K562 (cell line): ENCODE measurements around the gene ARID4B. TPM values are rescaled to one million over a fixed set of nuclear protein-coding genes. Genes with fewer than 3 reads are reported as not detected.
A peak's percentile ranks its signal among the peaks of the same experiment; 100 is the strongest.

Experiments
- ATAC-seq: fragments of 200-7000 bp; cut with Tn5 transposase; 3 replicates; pipeline ENCODE4 v1.9.1; 2020; ENCODE audit warnings: moderate library complexity
- BruUV-seq: library from RNA; stranded (reverse); fragments of 400-500 nt; replicated peaks from 2 replicates; lab custom pipeline; 2021; lab: Mats Ljungman, UMichigan
- CTCF ChIA-PET: fragments of 300-600 bp; formaldehyde crosslinking; extraction: SDS; loops from one replicate; lab custom pipeline; 2021; ENCODE audit warnings: low intra/inter-chr PET ratio; lab: Yijun Ruan, JAX
- POLR2A ChIA-PET: fragments of 300-600, 350-650 bp; sonication (Branson Sonifier 250); formaldehyde crosslinking; extraction: SDS; loops from one replicate; lab custom pipeline; 2021; ENCODE audit warnings: antibody characterized with exemption, inconsistent platforms; lab: Yijun Ruan, JAX
- DNase-seq, 4 experiments: peaks; one replicate each; pipeline versions ENCODE4 v3.0.0 to v3.0.0-alpha.2; 2011 to 2018; ENCODE audit warnings: low spot score in 3 of 4, mixed read lengths in 3 of 4; ENCODE audit errors: extremely low read depth in 1 of 4
- FAIRE-seq: peaks from 2 replicates; lab custom pipeline; 2011; peaks lifted over from hg19 to GRCh38; lab: Jason Lieb, UNC
- H2AFZ ChIP-seq: 2 replicates; pipeline ENCODE4 v1.6.0; 2011; ENCODE audit warnings: low read depth, low read length, control low read depth, inconsistent platforms
- H3K27ac ChIP-seq: fragments of 200-600 bp; 3 replicates; pipeline ENCODE4 v1.8.0; 2011; ENCODE audit warnings: low read depth, mild to moderate bottlenecking, control low read depth, inconsistent platforms, low read length, moderate library complexity, mixed read lengths; ENCODE audit errors: extremely low read depth
- H3K27me3 ChIP-seq, 2 experiments: fragments of 300-600 bp in 1 of 2; 2 replicates in 1 of 2; 3 replicates in 1 of 2; pipeline versions ENCODE4 v1.6.0 to v1.8.0; 2011; ENCODE audit warnings: inconsistent platforms in 2 of 2, low read length in 2 of 2, mild to moderate bottlenecking in 1 of 2, mixed read lengths in 1 of 2, moderate library complexity in 1 of 2; ENCODE audit not compliant: control insufficient read depth in 2 of 2, insufficient read depth in 2 of 2
- H3K36me3 ChIP-seq: fragments of 300-600 bp; 3 replicates; pipeline ENCODE4 v1.8.0; 2011; ENCODE audit warnings: mild to moderate bottlenecking, low read length, inconsistent platforms; ENCODE audit not compliant: control insufficient read depth, insufficient read depth
- H3K4me1 ChIP-seq, 2 experiments: fragments of 200-600 bp in 1 of 2; replicated peaks in 1 of 2; 2 replicates in 1 of 2; 3 replicates in 1 of 2; pipeline versions ENCODE4 v1.5.1 to v1.8.0; 2011; ENCODE audit warnings: inconsistent platforms in 2 of 2, low read length in 2 of 2, mild to moderate bottlenecking in 1 of 2, mixed read lengths in 1 of 2, moderate library complexity in 1 of 2; ENCODE audit not compliant: control insufficient read depth in 2 of 2, insufficient read depth in 2 of 2
- H3K4me2 ChIP-seq: 2 replicates; pipeline ENCODE4 v1.6.1; 2011; ENCODE audit warnings: low read length, control low read depth, inconsistent platforms, mixed read lengths; ENCODE audit not compliant: insufficient read depth
- H3K4me3 ChIP-seq: fragments of 200-600 bp; sonication (generic), shearing (Covaris generic); 2 replicates; pipeline ENCODE4 v1.5.1; 2016; ENCODE audit warnings: control low read depth, inconsistent platforms
- H3K79me2 ChIP-seq: fragments of 200-600 bp; 3 replicates; pipeline ENCODE4 v1.8.0; 2011; ENCODE audit warnings: low read length, inconsistent platforms; ENCODE audit not compliant: control insufficient read depth, insufficient read depth
- H3K9ac ChIP-seq, 2 experiments: 2 replicates each; pipeline versions ENCODE4 v1.6.0 to v1.6.1; 2011; ENCODE audit warnings: low read depth in 2 of 2, low read length in 2 of 2, control low read depth in 1 of 2, inconsistent platforms in 1 of 2, mild to moderate bottlenecking in 1 of 2, mixed read lengths in 1 of 2; ENCODE audit not compliant: insufficient read depth in 1 of 2
- H3K9me1 ChIP-seq: one replicate; pipeline ENCODE4 v1.6.0; 2011; ENCODE audit warnings: inconsistent platforms, mild to moderate bottlenecking, low read length, moderate library complexity; ENCODE audit not compliant: control insufficient read depth, insufficient read depth
- H3K9me3 ChIP-seq: replicated peaks from 2 replicates; pipeline ENCODE4 v1.5.1; 2011; ENCODE audit warnings: low read depth, low read length, inconsistent platforms; ENCODE audit not compliant: control insufficient read depth, insufficient read depth
- H4K20me1 ChIP-seq: replicated peaks from 2 replicates; pipeline ENCODE4 v1.6.1; 2011; ENCODE audit warnings: low read length, inconsistent platforms, mixed read lengths; ENCODE audit not compliant: control insufficient read depth, insufficient read depth
- AFF1 ChIP-seq, 2 experiments: fragments of 450-650 bp; IDR thresholded peaks; 2 replicates each; pipeline ENCODE4 v1.6.1; 2018; ENCODE audit warnings: mild to moderate bottlenecking in 2 of 2, low read depth in 1 of 2; ENCODE audit not compliant: partially characterized antibody in 2 of 2
- HDAC1 ChIP-seq, 2 experiments: fragments of 450-650 bp; IDR thresholded peaks; 2 replicates each; pipeline ENCODE4 v1.6.1; 2016 to 2017; ENCODE audit warnings: inconsistent platforms in 1 of 2, mild to moderate bottlenecking in 1 of 2, moderate library complexity in 1 of 2
- JUND ChIP-seq, 2 experiments: IDR thresholded peaks; 2 replicates in 1 of 2; 3 replicates in 1 of 2; pipeline ENCODE4 v1.6.1; 2011; ENCODE audit warnings: borderline replicate concordance in 2 of 2, low read depth in 2 of 2, low read length in 2 of 2, improper control_type of control experiment in 1 of 2, missing biosample characterization in 1 of 2, missing genetic modification characterization in 1 of 2, missing genetic modification reagents in 1 of 2
- KLF10 ChIP-seq: fragments of 250-450 bp; sonication (Bioruptor Pico); IDR thresholded peaks from 2 replicates; pipeline ENCODE4 v1.6.1; 2021; ENCODE audit warnings: matching md5 sums
- MEIS2 ChIP-seq: fragments of 450-650 bp; IDR thresholded peaks from 2 replicates; pipeline ENCODE4 v1.6.1; 2014; ENCODE audit warnings: mild to moderate bottlenecking; ENCODE audit not compliant: partially characterized antibody
- MXI1 ChIP-seq: IDR thresholded peaks from 2 replicates; pipeline ENCODE4 v1.6.1; 2011; ENCODE audit warnings: low read depth, mild to moderate bottlenecking, improper control_type of control experiment, low read length
- NBN ChIP-seq: fragments of 450-650 bp; IDR thresholded peaks from 2 replicates; pipeline ENCODE4 v1.6.1; 2016; ENCODE audit warnings: low read depth, mild to moderate bottlenecking
- PRMT5 ChIP-seq: sonication (generic); formaldehyde crosslinking; IDR thresholded peaks from 2 replicates; pipeline ENCODE4 v1.5.0; 2020; ENCODE audit warnings: missing genetic modification reagents
- RFX7 ChIP-seq: fragments of 250-450 bp; sonication (Bioruptor Pico); IDR thresholded peaks from 2 replicates; pipeline ENCODE4 v1.5.1; 2021; ENCODE audit warnings: mild to moderate bottlenecking
- ZNF217 ChIP-seq: sonication (generic); formaldehyde crosslinking; IDR thresholded peaks from 2 replicates; pipeline ENCODE4 v1.8.0; 2022; ENCODE audit warnings: mild to moderate bottlenecking, missing genetic modification reagents
- ZNF77 ChIP-seq: fragments of 250-450 bp; sonication (Bioruptor Pico); IDR thresholded peaks from 2 replicates; pipeline ENCODE4 v1.5.0; 2020
- WGBS: fragments of 100-300 bp; shearing (Covaris generic); methylation state at CpG from one replicate; pipeline ENCODE4 v1.1.6; 2016; ENCODE audit warnings: low coverage, mixed read lengths; ENCODE audit not compliant: insufficient coverage; ENCODE audit errors: missing lambda C conversion rate; 5-methylcytosine and 5-hydroxymethylcytosine counted together
- in situ Hi-C: fragments of 300-500 bp; cut with MboI; formaldehyde crosslinking; loops from 4 replicates; pipeline ENCODE4 v1.15.0; 2018; ENCODE audit warnings: inconsistent platforms, mixed read lengths
- intact Hi-C: fragments of 100-400 bp; cut with micrococcal nuclease; formaldehyde crosslinking; loops from 2 replicates; pipeline ENCODE4 v1.14.2; 2022
- polyA plus RNA-seq, 8 experiments: library from polyadenylated mRNA; depleted of rRNA in 4 of 8; stranded (reverse) in 5 of 8; unstranded in 3 of 8; fragments of >200 nt; fragmentation: Nextera tagmentation in 2 of 8; fragmentation: Illumina TruSeq in 1 of 8; extraction: Ambion mirVana in 2 of 8; extraction: Trizol in 1 of 8; gene quantifications; 2 replicates each; pipeline versions ENCODE4 v1.2.1 to v1.2.3, GENCODE V29; 2011 to 2014; ENCODE audit warnings: inconsistent platforms in 1 of 8, missing spikeins in 1 of 8
- total RNA-seq, 7 experiments: library from RNA; depleted of rRNA in 6 of 7; stranded (reverse); fragments of >200 nt in 6 of 7; fragmentation: Illumina TruSeq in 2 of 7; extraction: Trizol in 2 of 7; gene quantifications; 2 replicates each; pipeline versions ENCODE4 v1.2.1 to v1.2.3, GENCODE V29; 2011 to 2021; ENCODE audit warnings: low replicate concordance in 1 of 7
- TF ChIP-seq, protein P1 (sequence below): fragments of 450-650 bp; IDR thresholded peaks from 2 replicates; pipeline ENCODE4 v1.6.1; 2018; ENCODE audit not compliant: partially characterized antibody
- TF ChIP-seq, protein P2 (sequence below): fragments of 450-650 bp; IDR thresholded peaks from 2 replicates; pipeline ENCODE4 v1.6.1; 2014; ENCODE audit warnings: low read depth, mild to moderate bottlenecking, moderate library complexity, borderline replicate concordance

ARID4B gene
- total and polyA plus RNA-seq, 9 of the 15 experiments (the other 6 are each of a cell fraction or from before 2014, with no cell fraction given) = 8.4 to 38.9 (median 18.5) TPM

GRCh38 chr1:235295902-235296350 lies 32.1 kb downstream of the ARID4B start:
- BruUV-seq = no TSS peak
- POLR2A ChIA-PET = interaction anchor here (1.8 to 2.2 kb wide), 2 partner anchors 9 to 12 kb away, joined by 4 to 5 read pairs; no protein-coding TSS in a partner anchor
- WGBS = 53% methylated on average over 5 of the region's 5 CpGs
- Histone ChIP-seq H3K4me3 (no peak overlapping the region), H4K20me1 (peaks cover 21% of the 10 kb centered on the region; the same call in 1 of the 2 replicates), H3K4me2 (peak overlapping the region; percentile 24), H3K27me3 (no peaks in the 10 kb centered on the region), H3K36me3 (no peaks in the 10 kb centered on the region), H3K27ac (peak overlapping the region; percentile 54), H2AFZ (no peak overlapping the region), H3K9me3 (no peaks in the 10 kb centered on the region), H3K9ac (peak overlapping the region; percentile 9 to 74; a peak in 1 of 4 replicates), H3K79me2 (peaks cover 96% of the 10 kb centered on the region), H3K4me1 (peaks cover 17 to 37% of the 10 kb centered on the region in 2 experiments), H3K9me1 (peaks cover 3% of the 10 kb centered on the region)
- peak in 1 of 4 experiments; percentile 51 for DNase-seq
- intact Hi-C loops = no loop called here
- ATAC-seq = peak; percentile 7
- CTCF ChIA-PET = no interaction called here
- in situ Hi-C loops = no loop called here
- peak; percentile 6 for FAIRE-seq
- TF ChIP-seq PRMT5 (CRISPR knock-in tag) (no peak), RFX7 (CRISPR knock-in tag) (no peak), JUND (IDR thresholded peaks at IDR 0.05; ENCODE audit: borderline replicate concordance, low read depth, low read length) (0 out of 2 replicates have a peak, but pooled peaks have one; percentile 19), JUND (tag; IDR thresholded peaks at IDR 0.05; ENCODE audit: borderline replicate concordance, low read depth, low read length) (no peak), KLF10 (no peak), MEIS2 (peak; percentile 18), NBN (no peak), AFF1 (IDR thresholded peaks at IDR 0.05; ENCODE audit: low read depth in 1 of 2, partially characterized antibody in 2 of 2) (no peak), MXI1 (no peak), ZNF77 (CRISPR knock-in tag) (no peak), HDAC1 (IDR thresholded peaks at IDR 0.05) (peak in 1 of 2 experiments; percentile 32; a peak in 1 of 4 replicates), ZNF217 (CRISPR knock-in tag) (no peak)
- TF ChIP-seq, protein P1, sequence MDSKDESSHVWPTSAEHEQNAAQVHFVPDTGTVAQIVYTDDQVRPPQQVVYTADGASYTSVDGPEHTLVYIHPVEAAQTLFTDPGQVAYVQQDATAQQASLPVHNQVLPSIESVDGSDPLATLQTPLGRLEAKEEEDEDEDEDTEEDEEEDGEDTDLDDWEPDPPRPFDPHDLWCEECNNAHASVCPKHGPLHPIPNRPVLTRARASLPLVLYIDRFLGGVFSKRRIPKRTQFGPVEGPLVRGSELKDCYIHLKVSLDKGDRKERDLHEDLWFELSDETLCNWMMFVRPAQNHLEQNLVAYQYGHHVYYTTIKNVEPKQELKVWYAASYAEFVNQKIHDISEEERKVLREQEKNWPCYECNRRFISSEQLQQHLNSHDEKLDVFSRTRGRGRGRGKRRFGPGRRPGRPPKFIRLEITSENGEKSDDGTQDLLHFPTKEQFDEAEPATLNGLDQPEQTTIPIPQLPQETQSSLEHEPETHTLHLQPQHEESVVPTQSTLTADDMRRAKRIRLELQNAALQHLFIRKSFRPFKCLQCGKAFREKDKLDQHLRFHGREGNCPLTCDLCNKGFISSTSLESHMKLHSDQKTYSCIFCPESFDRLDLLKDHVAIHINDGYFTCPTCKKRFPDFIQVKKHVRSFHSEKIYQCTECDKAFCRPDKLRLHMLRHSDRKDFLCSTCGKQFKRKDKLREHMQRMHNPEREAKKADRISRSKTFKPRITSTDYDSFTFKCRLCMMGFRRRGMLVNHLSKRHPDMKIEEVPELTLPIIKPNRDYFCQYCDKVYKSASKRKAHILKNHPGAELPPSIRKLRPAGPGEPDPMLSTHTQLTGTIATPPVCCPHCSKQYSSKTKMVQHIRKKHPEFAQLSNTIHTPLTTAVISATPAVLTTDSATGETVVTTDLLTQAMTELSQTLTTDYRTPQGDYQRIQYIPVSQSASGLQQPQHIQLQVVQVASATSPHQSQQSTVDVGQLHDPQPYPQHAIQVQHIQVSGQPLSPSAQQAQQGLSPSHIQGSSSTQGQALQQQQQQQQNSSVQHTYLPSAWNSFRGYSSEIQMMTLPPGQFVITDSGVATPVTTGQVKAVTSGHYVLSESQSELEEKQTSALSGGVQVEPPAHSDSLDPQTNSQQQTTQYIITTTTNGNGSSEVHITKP = no peak
- TF ChIP-seq, protein P2, sequence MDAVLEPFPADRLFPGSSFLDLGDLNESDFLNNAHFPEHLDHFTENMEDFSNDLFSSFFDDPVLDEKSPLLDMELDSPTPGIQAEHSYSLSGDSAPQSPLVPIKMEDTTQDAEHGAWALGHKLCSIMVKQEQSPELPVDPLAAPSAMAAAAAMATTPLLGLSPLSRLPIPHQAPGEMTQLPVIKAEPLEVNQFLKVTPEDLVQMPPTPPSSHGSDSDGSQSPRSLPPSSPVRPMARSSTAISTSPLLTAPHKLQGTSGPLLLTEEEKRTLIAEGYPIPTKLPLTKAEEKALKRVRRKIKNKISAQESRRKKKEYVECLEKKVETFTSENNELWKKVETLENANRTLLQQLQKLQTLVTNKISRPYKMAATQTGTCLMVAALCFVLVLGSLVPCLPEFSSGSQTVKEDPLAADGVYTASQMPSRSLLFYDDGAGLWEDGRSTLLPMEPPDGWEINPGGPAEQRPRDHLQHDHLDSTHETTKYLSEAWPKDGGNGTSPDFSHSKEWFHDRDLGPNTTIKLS = no peak
